ENCODE data around the gene SMIM10L2A. TPM values are rescaled to one million over a fixed set of nuclear protein-coding genes. Genes with fewer than 3 reads are reported as not detected.

Gene SMIM10L2A
- total and polyA plus RNA-seq, 2 experiments from 2014 or later = 1.4 to 5.6 TPM

DNA sequence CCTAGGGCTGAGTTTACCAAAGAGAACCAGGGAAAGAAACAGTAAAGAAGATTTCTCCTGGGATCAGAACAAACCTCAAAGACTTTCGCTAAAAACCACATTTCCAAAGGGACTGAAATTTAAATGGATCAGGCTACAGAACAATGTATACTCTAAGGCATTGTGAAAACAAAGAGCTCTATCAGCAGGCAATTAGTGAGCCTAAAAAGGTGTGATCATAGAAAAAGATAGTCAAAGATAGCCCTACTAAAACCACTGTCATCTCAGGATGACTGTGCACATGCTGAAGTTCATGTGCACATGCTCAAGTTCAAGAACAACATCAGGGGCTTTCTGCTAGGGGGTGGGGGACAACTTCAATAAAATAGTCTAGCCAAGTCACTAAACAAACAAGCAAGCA is 12.9 kb upstream of the SMIM10L2A start:
- no peaks in the 10 kb centered on the region for H3K79me2 ChIP-seq (replicated peaks; ENCODE audit: insufficient read depth)
- H3K27ac ChIP-seq (ENCODE audit: low read depth) = no peak overlapping the region
- ATAC-seq (no peak), DNase-seq (ENCODE audit: low spot score) (no peak)
- Mint-ChIP-seq H3K9me3 (no peaks in the 10 kb centered on the region), H3K36me3 (ENCODE audit: low read depth) (no peaks in the 10 kb centered on the region; the same call in 2 of the 3 replicates), H3K27me3 (ENCODE audit: insufficient read depth, low read depth, poor library complexity) (no peaks in the 10 kb centered on the region), H3K27ac (no peak overlapping the region), H3K4me3 (no peak overlapping the region), H3K4me1 (peaks cover 20% of the 10 kb centered on the region)
- H3K9me2 ChIP-seq (ENCODE audit: insufficient read depth) = no peaks in the 10 kb centered on the region
- H3K27me3 ChIP-seq (ENCODE audit: insufficient read depth) = no peaks in the 10 kb centered on the region
- no peak overlapping the region for H3K4me3 ChIP-seq
- no peak overlapping the region for H3K4me2 ChIP-seq
- H2AFZ ChIP-seq = no peak overlapping the region
- H3K4me1 ChIP-seq (ENCODE audit: insufficient read depth) = peaks cover 30% of the 10 kb centered on the region
- H3K36me3 ChIP-seq (ENCODE audit: insufficient read depth) = no peaks in the 10 kb centered on the region
- TF ChIP-seq, protein P1, sequence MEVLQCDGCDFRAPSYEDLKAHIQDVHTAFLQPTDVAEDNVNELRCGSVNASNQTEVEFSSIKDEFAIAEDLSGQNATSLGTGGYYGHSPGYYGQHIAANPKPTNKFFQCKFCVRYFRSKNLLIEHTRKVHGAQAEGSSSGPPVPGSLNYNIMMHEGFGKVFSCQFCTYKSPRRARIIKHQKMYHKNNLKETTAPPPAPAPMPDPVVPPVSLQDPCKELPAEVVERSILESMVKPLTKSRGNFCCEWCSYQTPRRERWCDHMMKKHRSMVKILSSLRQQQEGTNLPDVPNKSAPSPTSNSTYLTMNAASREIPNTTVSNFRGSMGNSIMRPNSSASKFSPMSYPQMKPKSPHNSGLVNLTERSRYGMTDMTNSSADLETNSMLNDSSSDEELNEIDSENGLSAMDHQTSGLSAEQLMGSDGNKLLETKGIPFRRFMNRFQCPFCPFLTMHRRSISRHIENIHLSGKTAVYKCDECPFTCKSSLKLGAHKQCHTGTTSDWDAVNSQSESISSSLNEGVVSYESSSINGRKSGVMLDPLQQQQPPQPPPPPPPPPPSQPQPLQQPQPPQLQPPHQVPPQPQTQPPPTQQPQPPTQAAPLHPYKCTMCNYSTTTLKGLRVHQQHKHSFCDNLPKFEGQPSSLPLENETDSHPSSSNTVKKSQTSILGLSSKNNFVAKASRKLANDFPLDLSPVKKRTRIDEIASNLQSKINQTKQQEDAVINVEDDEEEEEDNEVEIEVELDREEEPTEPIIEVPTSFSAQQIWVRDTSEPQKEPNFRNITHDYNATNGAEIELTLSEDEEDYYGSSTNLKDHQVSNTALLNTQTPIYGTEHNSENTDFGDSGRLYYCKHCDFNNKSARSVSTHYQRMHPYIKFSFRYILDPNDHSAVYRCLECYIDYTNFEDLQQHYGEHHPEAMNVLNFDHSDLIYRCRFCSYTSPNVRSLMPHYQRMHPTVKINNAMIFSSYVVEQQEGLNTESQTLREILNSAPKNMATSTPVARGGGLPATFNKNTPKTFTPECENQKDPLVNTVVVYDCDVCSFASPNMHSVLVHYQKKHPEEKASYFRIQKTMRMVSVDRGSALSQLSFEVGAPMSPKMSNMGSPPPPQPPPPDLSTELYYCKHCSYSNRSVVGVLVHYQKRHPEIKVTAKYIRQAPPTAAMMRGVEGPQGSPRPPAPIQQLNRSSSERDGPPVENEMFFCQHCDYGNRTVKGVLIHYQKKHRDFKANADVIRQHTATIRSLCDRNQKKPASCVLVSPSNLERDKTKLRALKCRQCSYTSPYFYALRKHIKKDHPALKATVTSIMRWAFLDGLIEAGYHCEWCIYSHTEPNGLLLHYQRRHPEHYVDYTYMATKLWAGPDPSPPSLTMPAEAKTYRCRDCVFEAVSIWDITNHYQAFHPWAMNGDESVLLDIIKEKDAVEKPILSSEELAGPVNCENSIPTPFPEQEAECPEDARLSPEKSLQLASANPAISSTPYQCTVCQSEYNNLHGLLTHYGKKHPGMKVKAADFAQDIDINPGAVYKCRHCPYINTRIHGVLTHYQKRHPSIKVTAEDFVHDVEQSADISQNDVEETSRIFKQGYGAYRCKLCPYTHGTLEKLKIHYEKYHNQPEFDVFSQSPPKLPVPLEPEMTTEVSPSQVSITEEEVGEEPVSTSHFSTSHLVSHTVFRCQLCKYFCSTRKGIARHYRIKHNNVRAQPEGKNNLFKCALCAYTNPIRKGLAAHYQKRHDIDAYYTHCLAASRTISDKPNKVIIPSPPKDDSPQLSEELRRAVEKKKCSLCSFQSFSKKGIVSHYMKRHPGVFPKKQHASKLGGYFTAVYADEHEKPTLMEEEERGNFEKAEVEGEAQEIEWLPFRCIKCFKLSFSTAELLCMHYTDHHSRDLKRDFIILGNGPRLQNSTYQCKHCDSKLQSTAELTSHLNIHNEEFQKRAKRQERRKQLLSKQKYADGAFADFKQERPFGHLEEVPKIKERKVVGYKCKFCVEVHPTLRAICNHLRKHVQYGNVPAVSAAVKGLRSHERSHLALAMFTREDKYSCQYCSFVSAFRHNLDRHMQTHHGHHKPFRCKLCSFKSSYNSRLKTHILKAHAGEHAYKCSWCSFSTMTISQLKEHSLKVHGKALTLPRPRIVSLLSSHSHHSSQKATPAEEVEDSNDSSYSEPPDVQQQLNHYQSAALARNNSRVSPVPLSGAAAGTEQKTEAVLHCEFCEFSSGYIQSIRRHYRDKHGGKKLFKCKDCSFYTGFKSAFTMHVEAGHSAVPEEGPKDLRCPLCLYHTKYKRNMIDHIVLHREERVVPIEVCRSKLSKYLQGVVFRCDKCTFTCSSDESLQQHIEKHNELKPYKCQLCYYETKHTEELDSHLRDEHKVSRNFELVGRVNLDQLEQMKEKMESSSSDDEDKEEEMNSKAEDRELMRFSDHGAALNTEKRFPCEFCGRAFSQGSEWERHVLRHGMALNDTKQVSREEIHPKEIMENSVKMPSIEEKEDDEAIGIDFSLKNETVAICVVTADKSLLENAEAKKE (CRISPR knock-in tag; IDR thresholded peaks at IDR 0.05) = no peak
- TF ChIP-seq JUNB (IDR thresholded peaks at IDR 0.05; ENCODE audit: unreplicated experiment) = no peak
- TF ChIP-seq ZNF114 (CRISPR knock-in tag; IDR thresholded peaks at IDR 0.05) = no peak
- no peak for TF ChIP-seq NANOG (IDR thresholded peaks at IDR 0.05; ENCODE audit: borderline replicate concordance)
- TF ChIP-seq, protein P2, sequence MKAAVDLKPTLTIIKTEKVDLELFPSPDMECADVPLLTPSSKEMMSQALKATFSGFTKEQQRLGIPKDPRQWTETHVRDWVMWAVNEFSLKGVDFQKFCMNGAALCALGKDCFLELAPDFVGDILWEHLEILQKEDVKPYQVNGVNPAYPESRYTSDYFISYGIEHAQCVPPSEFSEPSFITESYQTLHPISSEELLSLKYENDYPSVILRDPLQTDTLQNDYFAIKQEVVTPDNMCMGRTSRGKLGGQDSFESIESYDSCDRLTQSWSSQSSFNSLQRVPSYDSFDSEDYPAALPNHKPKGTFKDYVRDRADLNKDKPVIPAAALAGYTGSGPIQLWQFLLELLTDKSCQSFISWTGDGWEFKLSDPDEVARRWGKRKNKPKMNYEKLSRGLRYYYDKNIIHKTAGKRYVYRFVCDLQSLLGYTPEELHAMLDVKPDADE (IDR thresholded peaks at IDR 0.05) = no peak
- TF ChIP-seq, protein P3, sequence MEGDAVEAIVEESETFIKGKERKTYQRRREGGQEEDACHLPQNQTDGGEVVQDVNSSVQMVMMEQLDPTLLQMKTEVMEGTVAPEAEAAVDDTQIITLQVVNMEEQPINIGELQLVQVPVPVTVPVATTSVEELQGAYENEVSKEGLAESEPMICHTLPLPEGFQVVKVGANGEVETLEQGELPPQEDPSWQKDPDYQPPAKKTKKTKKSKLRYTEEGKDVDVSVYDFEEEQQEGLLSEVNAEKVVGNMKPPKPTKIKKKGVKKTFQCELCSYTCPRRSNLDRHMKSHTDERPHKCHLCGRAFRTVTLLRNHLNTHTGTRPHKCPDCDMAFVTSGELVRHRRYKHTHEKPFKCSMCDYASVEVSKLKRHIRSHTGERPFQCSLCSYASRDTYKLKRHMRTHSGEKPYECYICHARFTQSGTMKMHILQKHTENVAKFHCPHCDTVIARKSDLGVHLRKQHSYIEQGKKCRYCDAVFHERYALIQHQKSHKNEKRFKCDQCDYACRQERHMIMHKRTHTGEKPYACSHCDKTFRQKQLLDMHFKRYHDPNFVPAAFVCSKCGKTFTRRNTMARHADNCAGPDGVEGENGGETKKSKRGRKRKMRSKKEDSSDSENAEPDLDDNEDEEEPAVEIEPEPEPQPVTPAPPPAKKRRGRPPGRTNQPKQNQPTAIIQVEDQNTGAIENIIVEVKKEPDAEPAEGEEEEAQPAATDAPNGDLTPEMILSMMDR (conservative IDR thresholded peaks at IDR 0.05; ENCODE audit: low read depth in 2 of 2) = no peak
- no peak for TF ChIP-seq EZH2 (IDR thresholded peaks at IDR 0.05; ENCODE audit: low read depth, unreplicated experiment)
- no peak for TF ChIP-seq EZH2phosphoT487 (IDR thresholded peaks at IDR 0.05; ENCODE audit: unreplicated experiment)
- TF ChIP-seq, protein P4, sequence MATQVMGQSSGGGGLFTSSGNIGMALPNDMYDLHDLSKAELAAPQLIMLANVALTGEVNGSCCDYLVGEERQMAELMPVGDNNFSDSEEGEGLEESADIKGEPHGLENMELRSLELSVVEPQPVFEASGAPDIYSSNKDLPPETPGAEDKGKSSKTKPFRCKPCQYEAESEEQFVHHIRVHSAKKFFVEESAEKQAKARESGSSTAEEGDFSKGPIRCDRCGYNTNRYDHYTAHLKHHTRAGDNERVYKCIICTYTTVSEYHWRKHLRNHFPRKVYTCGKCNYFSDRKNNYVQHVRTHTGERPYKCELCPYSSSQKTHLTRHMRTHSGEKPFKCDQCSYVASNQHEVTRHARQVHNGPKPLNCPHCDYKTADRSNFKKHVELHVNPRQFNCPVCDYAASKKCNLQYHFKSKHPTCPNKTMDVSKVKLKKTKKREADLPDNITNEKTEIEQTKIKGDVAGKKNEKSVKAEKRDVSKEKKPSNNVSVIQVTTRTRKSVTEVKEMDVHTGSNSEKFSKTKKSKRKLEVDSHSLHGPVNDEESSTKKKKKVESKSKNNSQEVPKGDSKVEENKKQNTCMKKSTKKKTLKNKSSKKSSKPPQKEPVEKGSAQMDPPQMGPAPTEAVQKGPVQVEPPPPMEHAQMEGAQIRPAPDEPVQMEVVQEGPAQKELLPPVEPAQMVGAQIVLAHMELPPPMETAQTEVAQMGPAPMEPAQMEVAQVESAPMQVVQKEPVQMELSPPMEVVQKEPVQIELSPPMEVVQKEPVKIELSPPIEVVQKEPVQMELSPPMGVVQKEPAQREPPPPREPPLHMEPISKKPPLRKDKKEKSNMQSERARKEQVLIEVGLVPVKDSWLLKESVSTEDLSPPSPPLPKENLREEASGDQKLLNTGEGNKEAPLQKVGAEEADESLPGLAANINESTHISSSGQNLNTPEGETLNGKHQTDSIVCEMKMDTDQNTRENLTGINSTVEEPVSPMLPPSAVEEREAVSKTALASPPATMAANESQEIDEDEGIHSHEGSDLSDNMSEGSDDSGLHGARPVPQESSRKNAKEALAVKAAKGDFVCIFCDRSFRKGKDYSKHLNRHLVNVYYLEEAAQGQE (IDR thresholded peaks at IDR 0.05; ENCODE audit: unreplicated experiment) = no peak
- H3F3A ChIP-seq (replicated peaks; ENCODE audit: low read depth) = no peaks in the 10 kb centered on the region
- H4K20me1 ChIP-seq (replicated peaks; ENCODE audit: insufficient read depth) = no peaks in the 10 kb centered on the region

Measured in GM23338 (cell line).